Right cardiac atrium (tissue), 5 donors: ENCODE results near the gene GDPD4. TPM values are rescaled to one million over a fixed set of nuclear protein-coding genes. Genes with fewer than 3 reads are reported as not detected.

Experiments used
- ATAC-seq, 2 donors: fragments of 200-7000 bp; cut with Tn5 transposase; one replicate each; pipeline versions ENCODE4 v1.8.0 to v1.9.1; 2020; ENCODE audit warnings: moderate library complexity in 2 of 2, mild to moderate bottlenecking in 1 of 2
- DNase-seq, 3 donors: peaks; one replicate each; pipeline ENCODE4 v3.0.0-alpha.2; 2020
- H3K27ac ChIP-seq: one replicate; pipeline ENCODE4 v1.5.1; 2013; ENCODE audit warnings: mild to moderate bottlenecking, low read length, control low read depth, moderate library complexity
- H3K27me3 ChIP-seq: one replicate; pipeline ENCODE4 v1.6.1; 2013; ENCODE audit not compliant: control insufficient read depth, insufficient read depth
- H3K4me1 ChIP-seq: one replicate; pipeline ENCODE4 v1.6.1; 2013; ENCODE audit warnings: low read length; ENCODE audit not compliant: control insufficient read depth, insufficient read depth
- H3K4me3 ChIP-seq: one replicate; pipeline ENCODE4 v1.5.1; 2013; ENCODE audit warnings: low read length, control low read depth
- H3K9me3 ChIP-seq: one replicate; pipeline ENCODE4 v1.6.1; 2013; ENCODE audit warnings: low read length; ENCODE audit not compliant: control insufficient read depth
- WGBS: extraction: QIAGEN DNeasy Blood & Tissue Kit; methylation state at CpG from one replicate; pipeline ENCODE4 v1.1.7; 2013; 5-methylcytosine and 5-hydroxymethylcytosine counted together
- intact Hi-C, 4 donors: fragments of 100-400 bp; cut with DNase I; formaldehyde crosslinking; loops; one replicate each; pipeline versions ENCODE4 v1.11.0 to v1.14.0; 2022 to 2023
- polyA plus RNA-seq: library from polyadenylated mRNA; stranded (reverse); fragments of 200-250 nt; gene quantifications from one replicate; pipeline ENCODE4 v1.2.3, GENCODE V29; 2013
- total RNA-seq, 4 donors: library from RNA; stranded (reverse); fragmentation: NEBNext Ultra II Directional; extraction: Animal tissue kit (Norgen Biotek cat#: 25700); gene quantifications; one replicate each; pipeline ENCODE4 v1.2.1, GENCODE V29; 2021
- donor health status: healthy with polysubstance abuse.
- donor health status: DM: no; HTN: yes; CAD: no.
- donor health status: DM: no; HTN: no; CAD: no.
- donor health status: DM: no; HTN: yes; CAD: no; lungs with severe emphysema.
- donor health status: DM: yes; HTN: yes; CAD: no.

GDPD4 gene
- total and polyA plus RNA-seq, 5 donors: 0.52 to 0.69 TPM; not detected in 3

DNA sequence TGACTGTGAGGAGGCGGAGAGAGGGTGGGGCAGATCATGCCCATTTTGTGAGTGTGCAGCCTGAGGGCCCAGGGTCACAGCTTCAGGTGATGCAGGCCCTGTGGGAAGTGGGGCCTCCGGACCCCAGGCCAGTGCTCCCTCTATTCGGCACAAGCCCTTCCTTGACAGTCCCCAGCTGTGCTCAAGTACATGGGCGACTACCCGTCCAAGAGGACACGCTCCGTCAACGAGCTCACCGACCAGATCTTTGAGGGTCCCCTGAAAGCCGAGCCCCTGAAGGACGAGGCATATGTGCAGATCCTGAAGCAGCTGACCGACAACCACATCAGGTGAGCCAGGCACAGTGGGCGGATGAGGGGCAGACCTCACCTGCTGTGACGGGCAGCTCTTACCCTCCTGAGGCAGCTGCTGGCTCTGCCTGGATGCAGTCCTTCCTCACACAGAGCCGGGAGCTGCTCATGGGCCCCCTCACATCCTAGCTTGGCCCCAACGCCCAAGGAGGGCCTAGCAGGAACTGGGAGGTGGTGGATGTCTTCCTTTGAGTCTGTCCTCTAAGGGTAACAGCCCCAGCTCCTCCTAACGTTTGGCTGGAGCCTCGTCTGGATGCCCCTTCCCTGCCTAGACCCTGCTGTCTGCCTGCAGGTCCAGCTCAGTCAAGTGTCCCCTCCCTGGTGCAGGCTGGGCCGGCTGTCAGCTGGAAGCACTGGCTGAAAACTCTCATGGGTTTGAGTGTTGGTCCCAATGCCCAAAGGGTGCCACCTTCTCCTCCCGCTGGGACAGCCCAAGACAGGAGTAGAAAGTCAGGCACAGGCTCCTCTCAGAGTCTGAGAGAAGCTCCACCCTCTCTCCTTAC is 97.4 kb downstream of the GDPD4 start:
- DNase-seq: peak in 1 of 3 donors; percentile 31
- Histone ChIP-seq H3K27ac (no peak overlapping the region), H3K9me3 (no peaks in the 10 kb centered on the region), H3K27me3 (no peaks in the 10 kb centered on the region), H3K4me1 (no peaks in the 10 kb centered on the region), H3K4me3 (no peak overlapping the region)
- 83% methylated on average over 20 of the region's 20 CpGs for WGBS
- intact Hi-C loops: no loop called here
- no peak for ATAC-seq

DNA sequence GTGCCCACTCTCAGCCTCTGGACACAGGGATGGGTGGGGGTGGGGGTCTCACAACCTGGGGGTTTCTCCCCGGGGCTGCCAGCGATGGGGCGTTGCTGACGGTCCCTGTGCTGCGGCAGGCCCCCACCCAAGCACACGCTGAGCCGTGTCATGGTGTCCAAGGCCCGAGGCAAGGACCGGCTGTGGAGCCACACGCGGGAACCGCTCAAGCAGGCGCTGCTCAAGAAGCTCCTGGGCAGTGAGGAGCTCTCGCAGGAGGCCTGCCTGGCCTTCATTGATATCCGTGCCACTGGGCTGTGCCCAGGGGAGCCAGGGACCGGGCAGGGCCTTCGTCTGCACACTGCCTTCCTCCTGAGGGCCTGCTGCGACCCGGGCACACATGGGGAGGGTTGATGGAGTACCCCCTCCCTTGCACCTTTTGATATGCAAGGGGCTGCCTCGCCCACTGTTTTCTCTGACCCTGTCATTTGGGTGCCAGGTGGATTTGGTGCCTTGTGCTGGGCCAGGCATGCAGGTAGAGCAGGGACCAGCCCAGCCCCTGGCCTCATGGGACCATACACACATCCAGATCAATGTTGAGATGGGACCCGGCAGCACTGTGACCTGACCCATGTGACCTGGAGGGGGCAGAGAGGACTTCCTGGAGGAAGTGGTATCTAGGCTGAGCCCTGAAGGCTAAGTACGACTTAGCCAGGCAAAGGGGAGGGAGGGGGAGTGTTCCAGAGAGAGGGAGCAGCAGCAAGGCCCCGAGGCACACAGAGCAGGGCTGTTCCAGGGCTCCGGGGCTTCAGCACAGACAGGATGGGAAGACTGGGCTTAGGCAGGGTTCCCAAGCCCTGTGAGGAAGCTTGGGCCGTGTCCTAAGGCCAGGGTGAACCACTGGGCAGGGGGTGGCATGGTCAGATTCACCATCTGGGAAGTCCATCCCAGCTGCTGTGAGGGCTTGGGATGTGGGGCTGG is 98.3 kb downstream of the GDPD4 start:
- H3K9me3 ChIP-seq: no peaks in the 10 kb centered on the region
- no peaks in the 10 kb centered on the region for H3K27me3 ChIP-seq
- H3K4me1 ChIP-seq: no peaks in the 10 kb centered on the region
- ATAC-seq (no peak), DNase-seq (peak in 1 of 3 donors; percentile 63)
- WGBS: 89% methylated on average over 25 of the region's 25 CpGs
- no peak overlapping the region for H3K4me3 ChIP-seq
- H3K27ac ChIP-seq: no peak overlapping the region
- intact Hi-C loops: no loop called here

DNA sequence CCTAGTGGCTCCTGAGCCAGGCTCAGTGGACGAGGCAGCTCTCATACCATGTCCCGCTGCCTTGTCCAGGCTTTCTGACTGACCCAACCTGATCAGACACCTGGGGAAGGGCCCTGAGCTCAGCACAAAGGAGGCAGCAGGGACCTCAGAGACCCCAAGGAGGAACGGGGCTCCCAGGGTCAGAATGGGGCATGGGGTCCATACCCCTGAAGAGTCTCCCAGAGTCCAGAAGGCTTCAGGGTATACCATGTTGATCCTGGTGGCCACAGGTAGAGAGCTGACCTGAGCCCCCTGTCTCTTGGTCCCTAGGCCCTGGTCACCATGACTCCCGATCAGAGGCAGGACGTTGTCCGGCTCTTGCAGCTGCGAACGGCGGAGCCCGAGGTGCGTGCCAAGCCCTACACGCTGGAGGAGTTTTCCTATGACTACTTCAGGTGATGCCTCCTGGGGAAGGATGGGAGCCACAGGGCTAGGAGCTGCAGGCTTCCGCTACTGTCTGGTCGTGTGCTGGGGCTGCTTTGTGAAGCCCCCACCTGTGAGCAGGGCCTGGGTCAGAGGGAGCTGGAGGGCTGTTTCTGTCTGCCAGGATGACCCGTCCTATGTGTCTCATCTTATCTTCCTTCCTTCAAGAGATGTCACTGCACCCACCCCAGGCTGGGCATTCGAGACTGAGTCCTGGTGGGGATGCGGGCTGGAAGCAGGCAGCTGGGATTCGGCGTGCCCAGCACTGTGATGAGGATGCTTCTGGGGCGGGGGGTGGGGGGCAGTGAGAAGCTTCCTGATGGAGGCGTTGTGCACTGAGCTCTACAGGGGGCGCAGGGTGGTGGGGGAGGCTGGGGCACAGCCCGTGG is 99.3 kb downstream of the GDPD4 start:
- no peaks in the 10 kb centered on the region for H3K27me3 ChIP-seq
- no peaks in the 10 kb centered on the region for H3K9me3 ChIP-seq
- H3K27ac ChIP-seq: no peak overlapping the region
- 95% methylated on average over 23 of the region's 23 CpGs for WGBS
- H3K4me3 ChIP-seq: no peak overlapping the region
- no peak for ATAC-seq
- peak in 1 of 3 donors; percentile 43 for DNase-seq
- no peaks in the 10 kb centered on the region for H3K4me1 ChIP-seq
- intact Hi-C loops: no loop called here

DNA sequence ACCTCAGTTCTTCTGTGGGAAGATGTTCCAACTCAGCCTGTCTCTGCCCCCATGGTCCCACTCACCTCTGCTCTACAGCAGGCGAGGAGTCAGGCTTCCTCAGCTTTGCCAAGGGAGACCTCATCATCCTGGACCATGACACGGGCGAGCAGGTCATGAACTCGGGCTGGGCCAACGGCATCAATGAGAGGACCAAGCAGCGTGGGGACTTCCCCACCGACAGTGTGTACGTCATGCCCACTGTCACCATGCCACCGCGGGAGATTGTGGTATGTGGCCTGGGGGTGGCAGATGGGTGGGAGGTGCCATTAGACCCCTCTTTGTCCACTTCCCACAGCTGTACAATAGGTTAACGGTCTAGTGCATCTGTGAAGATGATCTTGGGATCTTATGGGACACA is 100.1 kb downstream of the GDPD4 start:
- intact Hi-C loops: no loop called here
- no peaks in the 10 kb centered on the region for H3K27me3 ChIP-seq
- ATAC-seq (no peak), DNase-seq (no peak)
- no peak overlapping the region for H3K27ac ChIP-seq
- 88% methylated on average over 11 of the region's 11 CpGs for WGBS
- H3K4me1 ChIP-seq: no peaks in the 10 kb centered on the region
- no peak overlapping the region for H3K4me3 ChIP-seq
- H3K9me3 ChIP-seq: no peaks in the 10 kb centered on the region

DNA sequence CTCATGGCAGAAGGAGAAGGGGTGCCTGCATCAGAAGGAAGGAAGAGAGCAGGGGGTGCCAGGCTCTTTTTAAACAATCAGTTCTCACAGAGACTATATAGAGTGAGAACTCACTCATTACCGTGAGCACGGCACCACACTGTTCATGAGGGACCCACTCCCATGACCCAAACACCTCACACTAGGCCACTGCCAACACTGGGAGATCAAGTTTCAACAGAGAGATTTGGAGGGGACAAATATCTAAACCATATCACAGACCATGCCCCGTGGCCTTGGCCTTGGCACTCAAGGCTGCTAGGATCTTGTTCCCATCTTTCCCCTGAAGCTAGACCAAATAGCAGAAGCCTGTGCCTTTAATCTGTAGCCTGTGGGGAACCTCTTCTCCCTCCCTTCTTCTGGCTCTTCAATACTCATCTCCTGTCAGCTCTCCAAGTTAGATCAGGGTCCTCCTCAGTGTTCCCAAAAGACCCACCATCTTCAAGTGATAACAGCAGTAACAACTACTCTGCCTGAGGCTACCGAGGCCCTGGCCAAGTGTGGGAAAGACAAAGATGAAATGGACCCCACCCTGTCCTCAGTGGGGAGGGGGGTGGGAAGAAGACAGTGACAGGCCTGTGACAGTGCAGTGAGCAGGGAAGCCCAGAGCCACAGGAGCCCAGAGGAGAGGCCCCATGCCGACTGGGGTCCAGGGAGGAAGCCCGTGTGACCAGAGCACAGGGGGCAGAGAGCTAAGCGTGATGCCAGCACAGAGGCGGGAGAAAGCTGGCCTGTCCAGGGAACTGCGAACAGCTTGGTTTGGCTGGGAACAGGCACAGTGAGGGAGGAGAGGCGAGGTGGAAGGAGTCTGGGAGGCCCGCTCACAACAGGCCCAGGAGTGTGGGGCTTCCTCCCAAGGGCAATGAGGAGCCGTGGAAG is 100.9 kb downstream of the GDPD4 start:
- H3K9me3 ChIP-seq: no peaks in the 10 kb centered on the region
- H3K27me3 ChIP-seq: no peaks in the 10 kb centered on the region
- no peaks in the 10 kb centered on the region for H3K4me1 ChIP-seq
- WGBS: 63% methylated on average over 12 of the region's 12 CpGs
- ATAC-seq (no peak), DNase-seq (no peak)
- intact Hi-C loops: no loop called here
- no peak overlapping the region for H3K27ac ChIP-seq
- H3K4me3 ChIP-seq: no peak overlapping the region

DNA sequence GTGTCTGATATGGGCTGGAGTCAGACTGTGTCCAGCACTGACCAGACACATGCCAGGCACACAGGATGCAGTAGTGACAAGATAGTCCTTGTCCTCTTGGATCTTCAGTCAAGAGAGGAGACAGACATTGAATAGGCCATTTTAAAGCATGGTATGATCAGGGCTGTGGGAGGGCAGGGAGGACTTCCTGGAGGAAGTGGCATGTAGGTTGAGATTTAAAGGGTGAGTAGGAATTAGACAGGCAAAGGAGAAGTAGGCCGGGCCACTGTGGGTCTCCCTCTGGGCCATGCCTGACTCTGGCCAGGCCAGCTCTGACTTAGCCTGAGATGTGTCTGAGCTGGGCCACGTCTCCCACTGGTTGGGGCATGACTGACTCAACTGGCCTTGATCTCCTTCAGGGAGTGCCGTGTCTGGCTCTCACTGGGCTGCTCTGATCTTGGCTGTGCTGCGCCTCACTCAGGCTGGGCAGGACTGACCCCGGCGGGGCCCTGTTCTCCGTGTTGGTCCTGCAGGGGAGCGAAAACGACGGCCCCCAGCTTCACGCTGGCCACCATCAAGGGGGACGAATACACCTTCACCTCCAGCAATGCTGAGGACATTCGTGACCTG is 102.2 kb downstream of the GDPD4 start:
- WGBS: 96% methylated on average over 13 of the region's 13 CpGs
- DNase-seq (no peak), ATAC-seq (no peak)
- intact Hi-C loops: loop anchor here in 3 of 4 donors (5.0 to 10.0 kb wide), 3 partner anchors 346 to 356 kb away; no protein-coding TSS in a partner anchor
- Histone ChIP-seq H3K27ac (no peak overlapping the region), H3K27me3 (no peaks in the 10 kb centered on the region), H3K9me3 (no peaks in the 10 kb centered on the region), H3K4me1 (no peaks in the 10 kb centered on the region), H3K4me3 (no peak overlapping the region)

DNA sequence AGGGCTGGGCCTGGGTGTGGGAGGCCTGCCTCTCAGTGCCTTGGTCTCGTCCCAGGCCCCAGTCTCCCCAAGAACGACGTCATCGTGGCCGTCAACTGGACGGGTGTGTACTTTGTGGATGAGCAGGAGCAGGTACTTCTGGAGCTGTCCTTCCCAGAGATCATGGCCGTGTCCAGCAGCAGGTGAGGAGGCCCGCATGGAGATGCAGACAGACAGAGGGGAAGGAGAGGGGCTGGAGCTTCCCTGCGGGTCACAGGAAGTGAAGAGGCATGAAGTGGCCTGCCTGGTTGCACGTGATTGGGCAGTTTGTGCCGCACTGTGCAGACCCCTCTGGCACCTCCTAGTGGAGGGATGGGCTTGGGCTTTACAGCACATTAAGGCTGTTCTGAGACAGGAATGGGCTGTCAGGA is 103.0 kb downstream of the GDPD4 start:
- no peak for ATAC-seq
- no peaks in the 10 kb centered on the region for H3K9me3 ChIP-seq
- H3K4me3 ChIP-seq: no peak overlapping the region
- 77% methylated on average over 11 of the region's 11 CpGs for WGBS
- no peaks in the 10 kb centered on the region for H3K4me1 ChIP-seq
- intact Hi-C loops: loop anchor here in 3 of 4 donors (5.0 to 10.0 kb wide), 3 partner anchors 346 to 356 kb away; no protein-coding TSS in a partner anchor
- no peak for DNase-seq
- no peak overlapping the region for H3K27ac ChIP-seq
- no peaks in the 10 kb centered on the region for H3K27me3 ChIP-seq

DNA sequence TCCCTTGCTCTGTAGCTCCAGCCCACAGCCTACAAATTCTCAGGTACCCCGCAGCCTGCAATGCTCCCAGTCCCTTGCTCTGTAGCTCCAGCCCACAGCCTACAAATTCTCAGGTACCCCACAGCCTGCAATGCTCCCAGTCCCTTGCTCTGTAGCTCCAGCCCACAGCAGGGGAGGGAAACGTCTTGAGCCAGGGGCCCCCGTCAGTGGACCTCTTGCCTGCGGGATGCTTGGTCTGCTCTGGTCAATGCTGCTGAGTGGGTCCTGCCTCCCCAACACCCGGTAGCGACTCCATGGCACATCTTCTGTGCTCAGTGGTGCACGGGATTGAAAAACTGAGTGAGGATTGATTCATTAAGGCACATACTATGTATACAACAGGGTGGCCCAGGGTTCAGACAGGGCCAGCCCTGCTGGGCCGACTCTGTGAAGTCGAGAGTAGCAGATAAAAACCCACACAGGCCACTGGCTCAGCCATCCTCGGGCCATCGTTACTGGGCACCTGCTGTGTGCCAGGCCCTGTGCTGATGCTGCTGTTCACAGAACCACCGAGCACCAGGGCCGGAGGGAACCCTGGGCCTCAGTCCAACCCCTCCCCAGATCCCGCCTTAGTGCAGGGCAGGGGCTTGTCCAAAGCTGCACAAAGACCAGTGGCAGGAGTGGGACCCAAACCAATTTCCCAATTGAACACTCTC is 103.7 kb downstream of the GDPD4 start:
- WGBS: 91% methylated on average over 14 of the region's 14 CpGs
- ATAC-seq (no peak), DNase-seq (no peak)
- intact Hi-C loops: loop anchor here in 3 of 4 donors (5.0 to 10.0 kb wide), 3 partner anchors 347 to 357 kb away; no protein-coding TSS in a partner anchor
- no peaks in the 10 kb centered on the region for H3K9me3 ChIP-seq
- no peaks in the 10 kb centered on the region for H3K27me3 ChIP-seq
- H3K4me3 ChIP-seq: no peak overlapping the region
- no peaks in the 10 kb centered on the region for H3K4me1 ChIP-seq
- H3K27ac ChIP-seq: no peak overlapping the region

DNA sequence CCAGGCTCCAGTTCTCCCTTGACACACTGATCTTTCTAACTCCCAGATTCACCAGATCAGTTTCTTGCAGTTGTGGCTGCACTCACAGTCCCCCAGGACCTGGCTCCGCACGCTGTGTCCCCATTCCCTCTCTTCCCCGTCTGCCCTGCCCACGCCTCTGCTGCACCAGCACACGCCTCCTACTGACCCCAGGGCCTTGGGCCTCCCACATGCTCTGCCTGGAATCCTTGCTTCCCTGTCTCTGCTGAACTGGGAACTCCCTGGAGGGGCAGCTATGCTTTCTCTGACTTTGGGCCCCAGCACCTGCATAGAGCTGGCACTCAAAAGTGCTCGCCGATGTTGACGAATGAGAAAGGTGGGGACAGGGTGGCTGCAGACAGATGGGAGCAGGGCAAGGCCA is 104.5 kb downstream of the GDPD4 start:
- Histone ChIP-seq H3K4me3 (no peak overlapping the region), H3K27ac (no peak overlapping the region), H3K27me3 (no peaks in the 10 kb centered on the region), H3K4me1 (no peaks in the 10 kb centered on the region), H3K9me3 (no peaks in the 10 kb centered on the region)
- WGBS: 84% methylated on average over 8 of the region's 8 CpGs
- ATAC-seq (no peak), DNase-seq (no peak)
- intact Hi-C loops: loop anchor here in 3 of 4 donors (5.0 to 10.0 kb wide), 3 partner anchors 348 to 358 kb away; no protein-coding TSS in a partner anchor
